ENCODE measurements around the gene NCBP3.

GRCh38 chr17:3893720-3894116, 47.7 kb upstream of the NCBP3 start:
- no peak for TF ChIP-seq RFX5 (IDR thresholded peaks at IDR 0.05; ENCODE audit: low read depth, low read length)
- TF ChIP-seq CTCF (conservative IDR thresholded peaks at IDR 0.05; ENCODE audit: low read depth, low read length): no peak
- no peak for TF ChIP-seq FOS (IDR thresholded peaks at IDR 0.05; ENCODE audit: low read depth, low read length)
- no peak for TF ChIP-seq POLR2A (IDR thresholded peaks at IDR 0.05; ENCODE audit: low read depth, low read length)
- TF ChIP-seq RCOR1 (IDR thresholded peaks at IDR 0.05; ENCODE audit: insufficient replicate concordance, low read length): no peak
- TF ChIP-seq SMC3 (IDR thresholded peaks at IDR 0.05; ENCODE audit: low read depth, low read length): no peak
- TF ChIP-seq RAD21 (IDR thresholded peaks at IDR 0.05; ENCODE audit: low read length): no peak

Measured in IMR-90 (cell line).